Osteocyte (in vitro differentiated cells): ENCODE results near the gene PLAAT5. TPM values are rescaled to one million over a fixed set of nuclear protein-coding genes. Genes with fewer than 3 reads are reported as not detected.

Experiments used
- DNase-seq: peaks from one replicate; pipeline ENCODE4 v3.0.0; 2021; ENCODE audit warnings: mixed read lengths; ENCODE audit not compliant: unreplicated experiment; ENCODE audit errors: extremely low spot score
- H3K27ac Mint-ChIP-seq: one replicate; pipeline ENCODE4 v1.8.0; 2021; ENCODE audit warnings: mild to moderate bottlenecking, mixed read lengths; ENCODE audit not compliant: unreplicated experiment
- H3K27me3 Mint-ChIP-seq: one replicate; pipeline ENCODE4 v1.8.0; 2021; ENCODE audit warnings: mixed read lengths; ENCODE audit not compliant: unreplicated experiment
- H3K36me3 Mint-ChIP-seq: one replicate; pipeline ENCODE4 v1.8.0; 2021; ENCODE audit warnings: mixed read lengths; ENCODE audit not compliant: unreplicated experiment
- H3K4me1 Mint-ChIP-seq: one replicate; pipeline ENCODE4 v1.8.0; 2021; ENCODE audit warnings: mixed read lengths; ENCODE audit not compliant: unreplicated experiment
- H3K4me3 Mint-ChIP-seq: one replicate; pipeline ENCODE4 v1.8.0; 2021; ENCODE audit warnings: mild to moderate bottlenecking, moderate library complexity, mixed read lengths; ENCODE audit not compliant: unreplicated experiment
- H3K9me3 Mint-ChIP-seq: one replicate; pipeline ENCODE4 v1.8.0; 2021; ENCODE audit warnings: mixed read lengths; ENCODE audit not compliant: unreplicated experiment
- total RNA-seq: library from RNA; stranded (reverse); gene quantifications from 2 replicates; pipeline ENCODE4 v1.2.1, GENCODE V29; 2021
- TF ChIP-seq, protein P1 (sequence below): fragments of 200-600 bp; sonication (generic); IDR thresholded peaks from 2 replicates; pipeline ENCODE4 v1.5.0; 2021; ENCODE audit warnings: antibody characterized with exemption, mild to moderate bottlenecking, moderate library complexity

Gene PLAAT5
- total RNA-seq, 1 donor from 2014 or later = not detected

DNA sequence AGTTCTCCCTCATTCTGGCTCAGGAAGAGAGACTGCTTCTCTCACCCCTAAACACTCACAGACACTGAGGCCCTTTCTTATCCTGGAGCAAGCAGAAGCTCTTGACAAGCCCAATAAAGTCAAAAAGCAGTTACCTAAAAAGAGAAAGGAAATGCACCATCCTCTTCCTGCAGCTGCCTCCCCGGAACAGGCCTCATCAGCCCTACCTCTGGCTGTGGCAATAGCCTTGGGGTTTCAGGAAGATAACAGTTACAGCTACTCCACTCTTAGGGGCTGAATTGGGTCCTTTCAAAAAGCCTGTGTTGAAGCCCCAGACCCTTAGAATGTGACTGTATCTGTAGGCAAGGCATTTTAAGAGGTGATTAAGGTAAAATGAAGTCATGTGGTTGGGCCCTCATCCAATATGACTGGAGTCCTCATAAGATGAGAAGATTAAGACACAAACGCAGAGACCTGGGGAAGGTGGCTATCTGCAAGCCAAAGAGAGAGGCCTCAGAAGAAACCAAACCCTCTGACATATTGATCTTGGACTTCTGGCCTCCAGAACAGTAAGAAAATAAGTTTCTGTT, 11.4 kb upstream of the PLAAT5 start:
- Mint-ChIP-seq H3K36me3 (no peaks in the 10 kb centered on the region), H3K4me3 (no peak overlapping the region), H3K27me3 (peaks cover 19% of the 10 kb centered on the region), H3K4me1 (no peaks in the 10 kb centered on the region), H3K27ac (no peak overlapping the region), H3K9me3 (peaks cover 20% of the 10 kb centered on the region)
- no peak for DNase-seq
- TF ChIP-seq, protein P1, sequence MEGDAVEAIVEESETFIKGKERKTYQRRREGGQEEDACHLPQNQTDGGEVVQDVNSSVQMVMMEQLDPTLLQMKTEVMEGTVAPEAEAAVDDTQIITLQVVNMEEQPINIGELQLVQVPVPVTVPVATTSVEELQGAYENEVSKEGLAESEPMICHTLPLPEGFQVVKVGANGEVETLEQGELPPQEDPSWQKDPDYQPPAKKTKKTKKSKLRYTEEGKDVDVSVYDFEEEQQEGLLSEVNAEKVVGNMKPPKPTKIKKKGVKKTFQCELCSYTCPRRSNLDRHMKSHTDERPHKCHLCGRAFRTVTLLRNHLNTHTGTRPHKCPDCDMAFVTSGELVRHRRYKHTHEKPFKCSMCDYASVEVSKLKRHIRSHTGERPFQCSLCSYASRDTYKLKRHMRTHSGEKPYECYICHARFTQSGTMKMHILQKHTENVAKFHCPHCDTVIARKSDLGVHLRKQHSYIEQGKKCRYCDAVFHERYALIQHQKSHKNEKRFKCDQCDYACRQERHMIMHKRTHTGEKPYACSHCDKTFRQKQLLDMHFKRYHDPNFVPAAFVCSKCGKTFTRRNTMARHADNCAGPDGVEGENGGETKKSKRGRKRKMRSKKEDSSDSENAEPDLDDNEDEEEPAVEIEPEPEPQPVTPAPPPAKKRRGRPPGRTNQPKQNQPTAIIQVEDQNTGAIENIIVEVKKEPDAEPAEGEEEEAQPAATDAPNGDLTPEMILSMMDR = no peak

DNA sequence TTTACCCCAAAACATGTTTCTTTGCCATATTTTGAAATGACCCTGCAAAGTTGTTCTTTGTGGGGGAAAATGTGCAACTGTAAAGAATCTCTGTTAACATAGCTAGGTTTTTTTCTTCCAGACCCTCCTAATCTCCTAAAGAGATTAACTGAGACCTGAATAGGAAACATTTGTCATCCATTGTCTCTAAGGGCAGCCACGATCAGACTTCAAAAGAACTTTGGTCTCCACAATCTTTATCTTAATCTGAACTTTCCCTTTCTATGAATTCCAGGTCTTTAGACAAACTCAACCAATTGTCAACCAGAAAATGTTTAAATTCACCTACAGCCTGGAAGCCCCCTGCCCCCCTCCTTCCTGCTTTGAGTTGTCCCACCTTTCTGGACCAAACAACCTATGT, 10.3 kb upstream of the PLAAT5 start:
- DNase-seq = no peak
- Mint-ChIP-seq H3K9me3 (peaks cover 21% of the 10 kb centered on the region), H3K4me1 (no peaks in the 10 kb centered on the region), H3K36me3 (no peaks in the 10 kb centered on the region), H3K27me3 (peaks cover 28% of the 10 kb centered on the region), H3K27ac (no peak overlapping the region), H3K4me3 (no peak overlapping the region)
- TF ChIP-seq, protein P1 = no peak

DNA sequence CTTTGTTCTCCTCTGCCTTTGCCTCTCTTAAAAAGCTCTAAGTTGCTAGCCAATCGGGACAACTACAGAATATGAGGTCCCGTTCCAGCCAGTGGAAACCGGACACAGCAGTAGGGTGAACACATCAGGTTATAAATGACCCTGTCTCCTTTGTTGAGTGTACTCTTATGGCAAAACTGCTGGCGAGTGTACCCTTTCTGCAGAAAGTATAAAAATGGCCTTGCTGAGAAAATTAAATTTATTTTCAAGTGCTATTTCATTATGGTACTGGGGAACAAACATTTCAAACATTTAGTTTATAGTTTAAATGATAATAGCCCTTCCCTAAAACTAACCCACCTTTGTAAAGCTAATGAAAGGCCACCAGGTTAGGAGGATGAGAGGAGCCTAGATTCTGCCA, 8.9 kb upstream of the PLAAT5 start:
- Mint-ChIP-seq H3K36me3 (no peaks in the 10 kb centered on the region), H3K27ac (no peak overlapping the region), H3K4me1 (no peaks in the 10 kb centered on the region), H3K27me3 (peaks cover 38% of the 10 kb centered on the region), H3K9me3 (peaks cover 21% of the 10 kb centered on the region), H3K4me3 (no peak overlapping the region)
- no peak for DNase-seq
- TF ChIP-seq, protein P1 = no peak

DNA sequence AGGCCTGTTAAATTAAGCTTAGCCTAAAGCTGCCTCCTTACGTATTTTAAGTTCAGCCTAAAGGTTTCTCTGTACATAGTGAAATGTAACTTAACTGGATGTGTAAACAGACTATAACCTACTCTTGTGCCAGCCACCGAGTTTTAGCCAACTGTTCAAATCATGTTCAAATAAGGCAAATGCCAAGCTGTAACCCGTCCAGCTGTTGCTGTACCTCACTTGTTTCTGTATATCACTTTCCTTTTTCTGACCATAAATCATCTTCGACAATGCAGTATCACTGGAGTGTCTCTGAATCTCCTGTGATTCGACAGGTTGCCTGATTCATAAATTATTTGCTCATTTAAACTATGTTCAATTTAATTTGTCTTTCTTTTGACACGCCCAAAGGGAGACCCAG, 4.0 kb upstream of the PLAAT5 start:
- no peak overlapping the region for H3K27ac Mint-ChIP-seq
- peaks cover 15% of the 10 kb centered on the region for H3K9me3 Mint-ChIP-seq
- TF ChIP-seq, protein P1 = no peak
- peaks cover 5% of the 10 kb centered on the region for H3K36me3 Mint-ChIP-seq
- H3K27me3 Mint-ChIP-seq = peaks cover 71% of the 10 kb centered on the region
- peaks cover 10% of the 10 kb centered on the region for H3K4me1 Mint-ChIP-seq
- DNase-seq = no peak
- no peak overlapping the region for H3K4me3 Mint-ChIP-seq

DNA sequence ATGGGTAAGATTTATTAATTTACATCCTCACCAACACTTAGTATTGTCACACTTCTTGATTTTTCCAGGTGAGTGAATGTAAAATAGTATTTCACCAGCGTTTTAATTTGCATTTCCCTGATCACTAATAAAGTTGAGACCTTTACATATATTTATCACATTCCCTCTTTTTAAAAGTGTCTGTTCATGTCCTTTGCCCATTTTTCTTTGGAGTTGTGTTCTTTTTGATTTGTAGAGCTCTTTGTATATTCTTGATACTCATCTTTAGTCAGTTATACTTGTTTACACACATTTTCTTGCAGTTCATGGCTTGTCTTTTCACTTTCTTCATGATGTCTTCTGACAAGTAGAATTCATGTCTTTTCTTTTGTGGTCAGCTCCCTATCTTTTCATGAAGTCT, 2.2 kb upstream of the PLAAT5 start:
- no peak overlapping the region for H3K27ac Mint-ChIP-seq
- H3K36me3 Mint-ChIP-seq = peaks cover 5% of the 10 kb centered on the region
- peaks cover 10% of the 10 kb centered on the region for H3K4me1 Mint-ChIP-seq
- H3K27me3 Mint-ChIP-seq = peaks cover 83% of the 10 kb centered on the region
- peaks cover 8% of the 10 kb centered on the region for H3K9me3 Mint-ChIP-seq
- no peak overlapping the region for H3K4me3 Mint-ChIP-seq
- TF ChIP-seq, protein P1 = no peak
- DNase-seq = no peak
